BLaER1 treated with 17β-estradiol and CSF1 and Interleukin-3, amounts not matched to agents 10 nM and 100 nM (cell line): ENCODE measurements around the gene KCNA4.

ENCODE experiments used
- H3K27ac ChIP-seq, 11 experiments: shearing (Covaris generic); formaldehyde crosslinking; 2 replicates each; pipeline ENCODE4 v1.8.1; 2022
- H3K27me3 ChIP-seq, 11 experiments: shearing (Covaris generic); formaldehyde crosslinking; 2 replicates each; pipeline ENCODE4 v1.8.1; 2022
- H3K36me3 ChIP-seq, 11 experiments: shearing (Covaris generic); formaldehyde crosslinking; 2 replicates each; pipeline ENCODE4 v1.8.1; 2022
- H3K4me1 ChIP-seq, 10 experiments: shearing (Covaris generic); formaldehyde crosslinking; 2 replicates each; pipeline ENCODE4 v1.8.1; 2022
- H3K4me2 ChIP-seq, 11 experiments: shearing (Covaris generic); formaldehyde crosslinking; 2 replicates each; pipeline ENCODE4 v1.8.1; 2022
- H3K4me3 ChIP-seq, 10 experiments: shearing (Covaris generic); formaldehyde crosslinking; 2 replicates each; pipeline ENCODE4 v1.8.1; 2022
- H3K9ac ChIP-seq, 11 experiments: shearing (Covaris generic); formaldehyde crosslinking; 2 replicates each; pipeline ENCODE4 v1.8.1; 2022
- H3K9me3 ChIP-seq, 11 experiments: shearing (Covaris generic); formaldehyde crosslinking; replicated peaks in 1 of 11; 2 replicates each; pipeline ENCODE4 v1.8.1; 2022
- H4K20me1 ChIP-seq, 11 experiments: shearing (Covaris generic); formaldehyde crosslinking; 2 replicates each; pipeline ENCODE4 v1.8.1; 2022
- Cebpa-rat ChIP-seq, 11 experiments: shearing (Covaris generic); IDR thresholded peaks; 2 replicates each; pipeline ENCODE4 v1.8.1; 2022

The KCNA4 gene

DNA sequence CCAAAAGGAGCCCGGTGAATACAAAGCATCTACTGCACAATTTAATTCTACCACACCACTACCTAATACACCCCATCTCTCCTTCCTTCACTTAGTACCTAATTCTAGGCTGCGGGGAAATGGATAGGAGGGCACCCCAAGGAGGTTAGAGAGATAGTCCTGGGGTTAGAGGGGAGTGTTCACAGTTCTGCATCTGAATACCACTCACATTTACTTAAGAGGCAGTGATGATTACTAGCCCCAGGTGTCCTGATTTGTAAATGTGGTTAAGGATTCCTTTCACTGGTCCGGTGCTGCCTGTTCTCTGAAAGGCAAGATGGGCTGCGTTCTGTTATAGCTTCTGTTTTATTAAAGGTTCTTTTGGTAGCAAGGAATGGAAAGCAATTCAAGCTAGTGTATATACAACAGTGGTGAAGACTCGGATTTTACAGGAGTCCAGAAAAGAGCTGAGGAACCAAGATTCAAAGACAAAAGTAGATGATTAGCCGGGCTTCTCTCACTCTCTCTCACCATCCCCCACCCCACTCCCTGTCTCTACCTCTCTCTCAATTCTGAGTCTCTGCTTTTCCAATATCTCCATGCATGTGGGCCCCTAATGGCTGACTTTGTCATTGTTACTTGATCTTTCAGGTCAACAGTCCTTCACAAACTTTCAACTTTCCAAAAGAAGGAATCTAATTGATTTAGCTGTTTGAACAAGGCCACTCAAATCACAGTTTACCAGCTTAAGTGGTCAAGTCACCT is 8.7 kb upstream of the KCNA4 start:
- Histone ChIP-seq H3K27me3 (no peaks in the 10 kb centered on the region), H3K4me3 (no peak overlapping the region), H4K20me1 (no peaks in the 10 kb centered on the region), H3K36me3 (no peaks in the 10 kb centered on the region), H3K27ac (no peak overlapping the region), H3K4me2 (no peak overlapping the region), H3K9me3 (no peaks in the 10 kb centered on the region), H3K4me1 (no peaks in the 10 kb centered on the region), H3K9ac (no peak overlapping the region)
- TF ChIP-seq Cebpa-rat (IDR thresholded peaks at IDR 0.05), result no peak

GRCh38 chr11:30023074-30023473 is 6.2 kb upstream of the KCNA4 start:
- Histone ChIP-seq H3K4me2 (no peak overlapping the region), H3K36me3 (no peaks in the 10 kb centered on the region), H3K4me1 (no peaks in the 10 kb centered on the region; a peak in 2 of 20 replicates), H3K4me3 (no peak overlapping the region), H3K27me3 (no peaks in the 10 kb centered on the region), H3K27ac (no peak overlapping the region), H4K20me1 (no peaks in the 10 kb centered on the region), H3K9me3 (peaks cover 0 to 6% (median 5%) of the 10 kb centered on the region in 11 experiments; a peak in 14 of 22 replicates), H3K9ac (no peak overlapping the region)
- no peak for TF ChIP-seq Cebpa-rat (IDR thresholded peaks at IDR 0.05)

DNA sequence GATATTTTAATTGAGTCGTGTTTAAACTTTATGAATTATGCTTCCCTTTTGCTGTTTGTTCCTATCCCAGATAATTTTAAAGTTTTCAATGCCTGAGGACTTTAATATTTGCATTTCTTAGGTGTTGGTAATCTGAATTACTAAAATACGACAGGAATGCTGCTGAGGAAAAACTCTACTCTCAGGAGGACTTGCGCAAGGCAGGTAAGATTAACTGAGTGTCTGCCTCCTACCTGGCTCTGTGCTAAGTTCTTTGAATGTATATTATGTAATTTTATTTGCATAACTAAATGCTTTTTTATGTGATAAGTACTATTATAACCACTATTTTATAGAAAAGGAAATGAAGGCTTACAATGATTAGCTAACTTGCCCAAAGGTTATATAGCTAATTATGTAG is 2.7 kb upstream of the KCNA4 start:
- peaks cover 12 to 29% (median 24%) of the 10 kb centered on the region in 11 experiments; a peak in 21 of 22 replicates for H3K9me3 ChIP-seq
- no peak for TF ChIP-seq Cebpa-rat (IDR thresholded peaks at IDR 0.05)
- H4K20me1 ChIP-seq, result no peaks in the 10 kb centered on the region

DNA sequence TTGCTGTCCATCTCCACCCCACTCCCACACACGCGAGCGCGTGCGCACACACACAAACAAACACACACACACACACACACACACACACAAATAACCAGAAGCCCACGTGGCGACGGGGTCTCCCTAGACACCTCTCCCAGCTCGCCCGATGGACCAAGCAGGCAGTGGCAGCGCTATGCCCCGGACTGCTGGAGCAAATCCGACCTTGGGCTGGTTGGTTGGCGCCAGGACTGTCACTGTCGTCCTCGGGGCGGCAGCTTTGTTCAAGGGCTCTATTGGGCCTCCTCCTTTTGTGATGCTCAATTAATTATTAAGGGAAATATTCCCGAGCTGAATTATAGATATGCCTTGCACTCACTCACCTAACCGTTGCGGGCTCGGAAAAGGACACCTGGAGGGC is 1.7 kb upstream of the KCNA4 start:
- no peaks in the 10 kb centered on the region; a peak in 2 of 20 replicates for H3K4me1 ChIP-seq

More for the DNA sequence above, 2.7 kb upstream of the KCNA4 start:
- Histone ChIP-seq H3K36me3 (no peaks in the 10 kb centered on the region), H3K4me1 (no peaks in the 10 kb centered on the region; a peak in 2 of 20 replicates), H3K4me2 (no peak overlapping the region), H3K9ac (no peak overlapping the region), H3K4me3 (no peak overlapping the region), H3K27ac (no peak overlapping the region), H3K27me3 (no peaks in the 10 kb centered on the region)

GRCh38 chr11:30017445-30017895 is 640 bp upstream of the KCNA4 start:
- Histone ChIP-seq H3K27ac (no peak overlapping the region), H3K36me3 (no peaks in the 10 kb centered on the region), H3K9me3 (peaks cover 12 to 29% (median 24%) of the 10 kb centered on the region in 11 experiments; a peak in 21 of 22 replicates), H3K4me2 (no peak overlapping the region), H4K20me1 (no peaks in the 10 kb centered on the region), H3K4me1 (no peaks in the 10 kb centered on the region; a peak in 2 of 20 replicates), H3K9ac (no peak overlapping the region), H3K27me3 (no peaks in the 10 kb centered on the region), H3K4me3 (no peak overlapping the region)
- no peak for TF ChIP-seq Cebpa-rat (IDR thresholded peaks at IDR 0.05)

More for the DNA sequence above, 1.7 kb upstream of the KCNA4 start:
- Histone ChIP-seq H3K9ac (no peak overlapping the region), H3K36me3 (no peaks in the 10 kb centered on the region), H3K4me2 (no peak overlapping the region), H3K27me3 (no peaks in the 10 kb centered on the region), H4K20me1 (no peaks in the 10 kb centered on the region), H3K4me3 (no peak overlapping the region), H3K9me3 (peaks cover 12 to 29% (median 24%) of the 10 kb centered on the region in 11 experiments; a peak in 21 of 22 replicates), H3K27ac (no peak overlapping the region)
- TF ChIP-seq Cebpa-rat (IDR thresholded peaks at IDR 0.05), result no peak

GRCh38 chr11:30015725-30016412 is 961 bp downstream of the KCNA4 start:
- H3K4me1 ChIP-seq, result no peaks in the 10 kb centered on the region; a peak in 2 of 20 replicates
- no peak overlapping the region for H3K9ac ChIP-seq
- H4K20me1 ChIP-seq, result no peaks in the 10 kb centered on the region
- no peak overlapping the region for H3K4me3 ChIP-seq
- no peaks in the 10 kb centered on the region for H3K36me3 ChIP-seq
- H3K4me2 ChIP-seq, result no peak overlapping the region
- H3K27ac ChIP-seq, result no peak overlapping the region
- TF ChIP-seq Cebpa-rat (IDR thresholded peaks at IDR 0.05), result no peak
- H3K9me3 ChIP-seq, result peaks cover 12 to 34% (median 24%) of the 10 kb centered on the region in 11 experiments; a peak in 21 of 22 replicates
- H3K27me3 ChIP-seq, result no peaks in the 10 kb centered on the region

DNA sequence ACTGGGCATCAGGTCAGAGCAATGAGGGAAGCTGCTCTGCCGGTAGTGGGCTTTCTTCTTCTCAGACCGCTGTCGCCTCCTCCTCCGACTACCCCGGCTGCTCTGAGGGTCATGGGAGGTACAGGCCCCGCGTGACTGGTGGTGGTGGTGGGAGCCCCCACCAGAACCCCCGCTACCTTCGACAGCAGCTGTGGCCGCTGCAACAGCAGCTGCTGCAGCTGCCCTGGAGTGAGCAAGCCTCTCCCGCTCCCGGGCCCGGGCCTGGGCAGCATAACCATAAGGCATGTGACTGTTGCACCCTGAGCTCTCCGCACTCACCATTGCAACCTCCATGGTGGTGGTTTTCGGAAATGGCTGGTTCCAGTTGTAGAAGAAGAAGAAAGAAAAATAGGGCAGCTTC is 4.5 kb downstream of the KCNA4 start:
- Histone ChIP-seq H3K27me3 (no peaks in the 10 kb centered on the region), H3K9me3 (peaks cover 8 to 21% (median 15%) of the 10 kb centered on the region in 11 experiments; a peak in 21 of 22 replicates), H3K4me2 (no peak overlapping the region), H3K36me3 (no peaks in the 10 kb centered on the region), H3K9ac (no peak overlapping the region), H3K27ac (no peak overlapping the region), H3K4me3 (no peak overlapping the region), H3K4me1 (no peaks in the 10 kb centered on the region), H4K20me1 (no peaks in the 10 kb centered on the region)
- TF ChIP-seq Cebpa-rat (IDR thresholded peaks at IDR 0.05), result no peak

GRCh38 chr11:30009060-30009459 is 7.8 kb downstream of the KCNA4 start:
- H3K4me3 ChIP-seq, result no peak overlapping the region
- no peaks in the 10 kb centered on the region for H3K36me3 ChIP-seq
- H3K4me1 ChIP-seq, result no peaks in the 10 kb centered on the region
- no peaks in the 10 kb centered on the region for H3K27me3 ChIP-seq
- no peaks in the 10 kb centered on the region for H4K20me1 ChIP-seq
- H3K4me2 ChIP-seq, result no peak overlapping the region
- no peak overlapping the region for H3K27ac ChIP-seq
- no peak overlapping the region for H3K9ac ChIP-seq
- H3K9me3 ChIP-seq, result peaks cover 0 to 6% (median 0%) of the 10 kb centered on the region in 11 experiments; a peak in 2 of 22 replicates
- TF ChIP-seq Cebpa-rat (IDR thresholded peaks at IDR 0.05), result no peak

DNA sequence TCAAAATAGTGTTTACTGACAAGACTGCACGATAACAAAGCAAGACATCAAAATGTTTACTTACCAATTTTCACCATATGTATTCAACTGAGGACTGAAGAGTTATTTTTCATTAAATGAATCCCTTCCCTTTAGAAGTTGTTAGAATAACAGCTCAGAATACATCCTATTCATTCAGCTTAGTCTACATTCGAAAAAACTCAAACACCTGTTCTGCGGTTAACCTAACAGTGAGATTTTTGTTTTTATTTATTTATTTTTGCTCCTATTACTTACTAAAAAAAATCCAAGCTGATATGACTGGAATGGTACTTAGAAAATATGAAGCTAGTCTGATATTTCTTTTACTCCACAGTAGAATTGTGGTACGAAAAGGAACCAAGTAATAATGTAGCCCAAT is 10.0 kb downstream of the KCNA4 start:
- Histone ChIP-seq H4K20me1 (no peaks in the 10 kb centered on the region), H3K4me2 (no peak overlapping the region), H3K36me3 (no peaks in the 10 kb centered on the region), H3K9ac (no peak overlapping the region), H3K9me3 (peaks cover 0 to under 1% (median 0%) of the 10 kb centered on the region in 11 experiments; a peak in 2 of 22 replicates), H3K27ac (no peak overlapping the region), H3K4me3 (no peak overlapping the region), H3K27me3 (no peaks in the 10 kb centered on the region), H3K4me1 (peaks cover 0 to 3% (median 0%) of the 10 kb centered on the region in 10 experiments; a peak in 3 of 20 replicates)
- no peak for TF ChIP-seq Cebpa-rat (IDR thresholded peaks at IDR 0.05)
